ENCODE measurements around the gene KCTD15.

DNA sequence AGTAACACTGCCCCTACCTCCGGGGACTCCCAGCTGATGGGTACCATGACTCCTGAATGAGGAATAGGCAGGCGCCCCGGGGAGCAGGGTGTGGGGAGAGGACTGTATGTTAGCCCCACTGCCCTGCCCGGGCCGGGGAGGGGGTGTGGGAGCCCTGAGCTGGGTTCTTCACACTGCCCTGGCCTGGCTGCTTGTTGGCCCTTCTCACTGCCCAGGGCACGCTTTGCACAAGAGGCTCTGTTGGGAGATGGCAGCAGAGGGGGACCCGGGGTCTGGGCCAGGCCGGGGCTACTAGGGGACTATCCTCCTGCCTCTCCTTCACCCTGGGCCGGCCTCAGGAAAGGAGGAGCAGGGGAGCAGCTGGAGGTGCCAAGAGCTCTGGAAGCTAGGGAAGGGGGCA lies 19.3 kb upstream of the KCTD15 start:
- no peak for TF ChIP-seq POLR2A (IDR thresholded peaks at IDR 0.05)
- TF ChIP-seq, protein P1, sequence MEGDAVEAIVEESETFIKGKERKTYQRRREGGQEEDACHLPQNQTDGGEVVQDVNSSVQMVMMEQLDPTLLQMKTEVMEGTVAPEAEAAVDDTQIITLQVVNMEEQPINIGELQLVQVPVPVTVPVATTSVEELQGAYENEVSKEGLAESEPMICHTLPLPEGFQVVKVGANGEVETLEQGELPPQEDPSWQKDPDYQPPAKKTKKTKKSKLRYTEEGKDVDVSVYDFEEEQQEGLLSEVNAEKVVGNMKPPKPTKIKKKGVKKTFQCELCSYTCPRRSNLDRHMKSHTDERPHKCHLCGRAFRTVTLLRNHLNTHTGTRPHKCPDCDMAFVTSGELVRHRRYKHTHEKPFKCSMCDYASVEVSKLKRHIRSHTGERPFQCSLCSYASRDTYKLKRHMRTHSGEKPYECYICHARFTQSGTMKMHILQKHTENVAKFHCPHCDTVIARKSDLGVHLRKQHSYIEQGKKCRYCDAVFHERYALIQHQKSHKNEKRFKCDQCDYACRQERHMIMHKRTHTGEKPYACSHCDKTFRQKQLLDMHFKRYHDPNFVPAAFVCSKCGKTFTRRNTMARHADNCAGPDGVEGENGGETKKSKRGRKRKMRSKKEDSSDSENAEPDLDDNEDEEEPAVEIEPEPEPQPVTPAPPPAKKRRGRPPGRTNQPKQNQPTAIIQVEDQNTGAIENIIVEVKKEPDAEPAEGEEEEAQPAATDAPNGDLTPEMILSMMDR (IDR thresholded peaks at IDR 0.05): no peak

Measured in thyroid gland (tissue), 4 donors.